HG03432 (cell line): ENCODE measurements around the gene SMIM28.
"Not testable (repeated sequence)": the region's sequence is repeated elsewhere in the genome, so short reads cannot be mapped to it uniquely, and the experiment has no call there.

Experiments
- ATAC-seq: cut with Tn5 transposase; IDR thresholded peaks from one replicate; pipeline ENCODE4 v1.9.1; 2021; ENCODE audit warnings: mild to moderate bottlenecking, moderate library complexity; ENCODE audit not compliant: unreplicated experiment

Gene SMIM28

GRCh38 chr6:138377844-138378243 lies at the start of gene SMIM28:
Gene SMIM28, plus strand, starts transcription at chr6:138377905. Its CDS starts 168 bp downstream, at chr6:138378073.
- no peak for ATAC-seq

DNA sequence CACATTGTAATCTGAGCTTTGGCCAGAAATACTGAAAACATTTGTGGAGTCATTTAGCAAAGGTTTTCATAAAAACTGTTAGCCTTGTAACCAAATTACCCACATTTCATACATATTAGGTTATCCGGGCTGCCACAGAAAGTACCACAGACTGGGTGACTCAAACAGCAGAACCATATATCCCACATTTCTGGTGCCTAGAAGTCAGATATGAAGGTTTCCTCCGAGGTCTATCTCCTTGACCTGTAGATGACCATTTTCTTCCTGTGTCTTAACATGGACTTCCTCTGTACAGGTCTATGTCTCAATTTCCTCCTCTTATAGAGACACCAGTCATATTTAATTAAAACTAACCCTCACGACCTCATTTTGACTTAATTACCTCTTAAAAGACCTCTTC lies 49.5 kb upstream of the SMIM28 start:
- no peak for ATAC-seq

DNA sequence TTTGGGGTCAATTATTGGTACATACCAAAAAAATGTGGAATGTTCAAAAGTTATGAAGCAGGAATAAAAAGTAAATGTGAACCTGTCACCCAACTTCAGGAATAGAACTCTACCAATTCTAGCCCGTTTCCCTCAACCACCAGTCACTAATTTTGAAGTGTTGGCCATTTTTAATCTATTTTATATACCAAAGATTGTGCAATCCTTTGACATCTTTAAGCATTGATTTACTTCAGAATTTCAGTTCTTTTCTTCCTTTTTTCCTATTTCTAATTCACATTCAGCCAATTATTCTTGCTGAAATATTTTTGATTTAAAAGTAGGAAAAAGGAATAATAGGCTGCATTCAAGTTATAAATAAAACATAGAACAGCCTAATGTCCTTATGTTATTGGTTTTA lies 46.9 kb upstream of the SMIM28 start:
- no peak for ATAC-seq

- ATAC-seq, result no peak
Measured at GRCh38 chr6:138331444-138331843, 46.3 kb upstream of the SMIM28 start.

DNA sequence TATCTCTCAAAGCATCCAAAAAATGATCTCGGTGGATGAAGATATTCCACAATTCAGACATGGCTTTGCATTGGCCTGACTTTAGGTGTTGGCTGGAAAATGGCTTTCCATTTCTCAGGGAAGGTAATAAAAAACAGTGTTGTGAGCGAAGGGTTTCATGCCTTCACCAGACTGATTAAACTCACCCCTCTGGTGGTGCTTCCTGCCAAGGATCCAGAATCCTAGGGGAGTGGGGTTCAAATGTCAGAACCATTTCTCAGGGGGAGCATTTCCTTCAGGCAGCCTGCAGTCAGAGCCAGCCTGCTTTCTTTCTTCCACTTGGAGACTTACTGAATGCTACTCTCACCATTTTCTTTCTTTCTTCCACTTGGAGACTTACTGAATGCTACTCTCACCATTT lies 45.7 kb upstream of the SMIM28 start:
- ATAC-seq, result no peak

- no peak for ATAC-seq
Measured at GRCh38 chr6:138334000-138334399, 43.7 kb upstream of the SMIM28 start.

DNA sequence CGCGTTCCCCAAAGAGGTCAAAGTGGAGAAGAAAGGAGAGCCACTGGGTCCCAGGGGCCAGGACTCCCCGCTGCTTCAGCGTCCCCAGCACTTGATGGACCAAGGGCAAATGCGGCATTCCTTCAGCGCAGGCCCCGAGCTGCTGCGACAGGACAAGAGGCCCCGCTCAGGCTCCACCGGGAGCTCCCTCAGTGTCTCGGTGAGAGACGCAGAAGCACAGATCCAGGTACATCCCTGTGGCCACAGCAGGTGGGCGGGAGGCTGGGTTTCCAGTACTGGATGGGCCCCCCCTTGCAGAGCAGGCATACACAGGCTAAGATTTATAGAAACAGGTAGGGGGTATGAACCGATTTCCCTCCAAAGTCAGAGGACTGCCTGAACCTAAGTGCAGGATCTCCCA lies 42.7 kb upstream of the SMIM28 start:
- ATAC-seq, result no peak

DNA sequence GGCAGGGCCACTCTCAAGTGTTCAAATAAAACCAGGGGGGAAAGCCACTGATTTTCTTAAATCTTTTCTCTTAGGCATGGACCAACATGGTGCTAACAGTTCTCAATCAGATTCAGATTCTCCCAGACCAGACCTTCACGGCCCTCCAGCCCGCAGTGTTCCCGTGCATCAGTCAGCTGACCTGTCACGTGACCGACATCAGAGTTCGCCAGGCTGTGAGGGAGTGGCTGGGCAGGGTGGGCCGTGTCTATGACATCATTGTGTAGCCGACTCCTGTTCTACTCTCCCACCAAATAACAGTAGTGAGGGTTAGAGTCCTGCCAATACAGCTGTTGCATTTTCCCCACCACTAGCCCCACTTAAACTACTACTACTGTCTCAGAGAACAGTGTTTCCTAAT lies 41.5 kb upstream of the SMIM28 start:
- ATAC-seq, result no peak

DNA sequence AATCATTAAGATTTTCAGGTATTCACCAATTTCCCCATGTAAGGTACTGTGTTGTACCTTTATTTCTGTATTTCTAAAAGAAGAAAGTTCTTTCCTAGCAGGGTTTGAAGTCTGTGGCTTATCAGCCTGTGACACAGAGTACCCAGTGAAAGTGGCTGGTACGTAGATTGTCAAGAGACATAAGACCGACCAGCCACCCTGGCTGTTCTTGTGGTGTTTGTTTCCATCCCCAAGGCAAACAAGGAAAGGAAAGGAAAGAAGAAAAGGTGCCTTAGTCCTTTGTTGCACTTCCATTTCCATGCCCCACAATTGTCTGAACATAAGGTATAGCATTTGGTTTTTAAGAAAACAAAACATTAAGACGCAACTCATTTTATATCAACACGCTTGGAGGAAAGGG lies 40.6 kb upstream of the SMIM28 start:
- ATAC-seq, result no peak

DNA sequence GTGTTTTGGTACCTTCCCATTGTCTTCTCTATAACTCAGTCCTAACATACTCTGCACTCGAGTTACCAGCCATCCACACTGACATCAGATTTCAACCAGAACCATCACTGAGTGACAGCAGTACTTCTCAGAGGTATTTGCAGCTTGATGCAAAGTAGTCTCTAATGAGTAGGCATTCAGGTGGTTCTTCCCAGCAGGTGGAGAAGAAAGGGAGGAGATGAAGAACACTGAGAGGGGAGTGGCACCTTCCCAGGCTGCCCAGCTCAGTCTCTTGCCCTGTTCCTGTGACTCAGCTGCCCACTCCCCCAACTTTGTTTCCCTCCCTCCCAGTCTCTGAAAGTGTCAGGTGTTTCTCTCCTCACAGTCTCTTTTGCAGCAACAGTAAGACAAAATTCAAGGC lies 38.7 kb upstream of the SMIM28 start:
- ATAC-seq, result no peak

DNA sequence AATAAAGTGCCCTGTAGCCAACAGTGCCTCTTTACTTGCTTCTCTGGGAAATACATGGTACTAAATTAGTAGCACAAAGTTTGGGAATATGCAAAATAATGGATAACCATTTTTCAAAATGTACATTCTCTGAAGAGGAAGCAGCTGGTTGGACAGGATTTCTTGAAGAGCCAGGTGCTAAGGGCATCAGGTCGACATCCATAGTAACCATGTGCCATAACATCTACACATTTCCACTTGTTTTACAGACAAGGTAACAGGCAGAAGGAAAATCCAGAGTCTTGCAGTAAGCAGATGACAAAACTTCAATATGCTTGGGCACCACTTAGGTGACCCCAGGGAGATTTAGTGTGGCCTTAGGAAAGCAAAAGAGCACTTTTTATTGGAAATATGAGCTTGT lies 36.5 kb upstream of the SMIM28 start:
- ATAC-seq, result no peak

- no peak for ATAC-seq
Measured at GRCh38 chr6:138343112-138343511, 34.6 kb upstream of the SMIM28 start.

DNA sequence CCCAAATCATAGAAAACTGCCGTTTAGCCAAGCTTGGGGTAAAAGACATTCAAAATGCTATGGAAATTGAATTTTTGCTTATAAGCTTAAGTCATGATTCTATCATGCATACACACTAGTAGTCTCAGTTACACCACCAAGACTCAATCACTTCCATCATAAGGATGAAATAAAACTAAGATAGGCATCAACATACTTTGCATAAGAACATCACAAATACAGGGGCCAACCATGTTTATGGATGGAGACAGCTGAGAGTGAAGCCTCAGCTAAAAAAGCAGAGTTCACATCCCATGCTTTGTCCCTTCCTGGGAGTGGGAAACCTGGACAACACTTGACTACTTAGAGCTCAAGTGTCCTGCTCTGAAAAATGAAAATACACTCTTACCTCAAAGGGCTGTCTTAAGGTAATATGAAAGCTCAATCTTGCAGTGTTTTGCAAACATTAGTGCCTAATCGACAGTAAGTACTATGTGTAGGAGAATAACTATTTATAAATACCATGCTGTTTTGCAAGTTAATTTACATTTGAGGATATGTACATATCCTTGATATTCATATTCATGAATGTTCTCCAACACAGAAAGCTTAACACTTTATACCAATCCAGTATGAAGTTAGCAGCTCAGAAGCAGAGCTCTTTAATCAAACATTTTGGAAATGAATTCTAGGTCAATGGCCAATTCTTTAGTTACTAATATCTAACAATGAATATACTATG lies 32.0 kb upstream of the SMIM28 start:
- no peak for ATAC-seq

- no peak for ATAC-seq
Measured at GRCh38 chr6:138346302-138347195, 31.2 kb upstream of the SMIM28 start.

DNA sequence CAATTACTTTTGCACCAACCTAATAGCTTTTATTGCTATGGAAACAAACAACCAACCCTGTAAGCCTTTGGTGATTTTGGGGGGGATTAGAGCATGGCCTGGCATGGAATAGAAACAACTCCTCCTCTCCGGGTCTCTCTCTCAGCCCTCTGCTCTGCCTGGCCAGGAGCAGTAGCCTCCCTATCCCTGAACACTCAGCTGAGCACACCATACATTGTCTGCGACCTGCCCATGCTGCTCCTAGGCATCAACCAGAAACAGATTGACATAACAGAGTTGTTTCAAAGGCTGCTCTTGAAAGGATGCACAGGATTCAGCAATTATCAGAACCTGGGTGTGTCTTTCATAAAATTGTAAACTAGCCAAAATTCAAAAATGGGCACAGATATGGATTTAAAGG lies 29.8 kb upstream of the SMIM28 start:
- no peak for ATAC-seq

- ATAC-seq, result no peak
Measured at GRCh38 chr6:138349891-138350290, 27.8 kb upstream of the SMIM28 start.

- no peak for ATAC-seq
Measured at GRCh38 chr6:138357928-138358327, 19.8 kb upstream of the SMIM28 start.

DNA sequence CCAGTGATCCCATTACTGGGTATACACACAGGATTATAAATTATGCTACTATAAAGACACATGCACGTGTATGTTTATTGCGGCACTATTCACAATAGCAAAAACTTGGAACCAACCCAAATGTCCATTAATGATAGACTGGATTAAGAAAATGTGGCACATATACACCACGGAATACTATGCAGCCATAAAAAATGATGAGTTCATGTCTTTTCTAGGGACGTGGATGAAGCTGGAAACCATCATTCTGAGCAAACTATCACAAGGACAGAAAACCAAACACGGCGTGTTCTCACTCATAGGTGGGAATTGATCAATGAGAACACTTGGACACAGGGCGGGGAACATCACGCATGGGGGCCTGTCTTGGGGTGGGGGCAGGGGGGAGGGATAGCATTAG lies 9.0 kb upstream of the SMIM28 start:
- ATAC-seq, result not testable (repeated sequence)

GRCh38 chr6:138370631-138371451 lies 6.9 kb upstream of the SMIM28 start:
- no peak for ATAC-seq

DNA sequence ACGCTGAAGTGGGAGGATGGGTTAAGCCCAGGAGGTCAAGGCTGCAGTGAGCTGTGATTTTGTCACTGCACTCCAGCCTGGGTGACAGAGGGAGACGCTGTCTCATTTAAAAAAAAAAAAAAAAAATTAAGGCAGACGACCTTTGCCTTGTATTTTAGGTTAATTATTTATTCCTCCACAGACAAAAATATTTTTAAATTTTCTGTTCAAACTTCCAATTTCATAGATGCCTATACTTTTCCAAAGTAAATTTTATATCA lies 6.3 kb upstream of the SMIM28 start:
- ATAC-seq, result no peak

GRCh38 chr6:138371720-138372119 lies 6.0 kb upstream of the SMIM28 start:
- ATAC-seq, result no peak
